Fibroblast of the conjunctiva (primary cell): ENCODE data around the gene SLC4A9.

Experiments
- DNase-seq: peaks from one replicate; pipeline ENCODE4 v3.0.0-alpha.2; 2010; ENCODE audit warnings: low read depth

The SLC4A9 gene

DNA sequence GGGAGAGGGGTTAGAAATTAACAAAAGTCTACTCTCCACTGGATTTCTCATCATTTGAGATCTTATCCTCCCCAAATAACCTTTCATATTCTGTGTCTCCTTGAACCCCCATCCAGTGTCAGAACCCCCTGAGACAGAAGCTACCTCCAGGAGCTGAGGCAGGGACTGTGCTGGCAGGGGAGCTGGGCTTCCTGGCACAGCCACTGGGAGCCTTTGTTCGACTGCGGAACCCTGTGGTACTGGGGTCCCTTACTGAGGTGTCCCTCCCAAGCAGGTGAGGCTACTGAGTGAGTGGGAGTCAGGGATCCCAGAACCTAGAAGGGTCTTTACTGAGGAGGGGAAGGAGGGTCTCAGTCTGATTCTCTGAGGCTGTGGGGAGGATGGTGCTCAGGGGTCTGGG, 1.9 kb downstream of the SLC4A9 start:
- DNase-seq: no peak

DNA sequence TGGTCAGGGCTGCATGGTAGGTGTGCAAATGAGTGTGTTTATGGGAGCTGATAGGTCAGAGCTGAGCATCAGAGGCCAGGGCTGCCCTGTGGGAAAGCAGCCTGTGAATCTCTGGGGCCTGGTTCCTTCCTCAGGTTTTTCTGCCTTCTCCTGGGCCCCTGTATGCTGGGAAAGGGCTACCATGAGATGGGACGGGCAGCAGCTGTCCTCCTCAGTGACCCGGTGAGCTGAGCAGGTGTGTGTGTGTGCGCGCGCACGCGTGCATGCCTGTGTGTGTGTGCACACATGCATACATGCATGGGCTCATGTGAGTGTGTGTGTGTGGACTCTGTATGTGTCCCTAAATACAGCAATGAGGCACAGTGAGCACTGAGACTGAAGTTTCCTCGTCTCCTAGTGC, 2.3 kb downstream of the SLC4A9 start:
- DNase-seq: no peak

DNA sequence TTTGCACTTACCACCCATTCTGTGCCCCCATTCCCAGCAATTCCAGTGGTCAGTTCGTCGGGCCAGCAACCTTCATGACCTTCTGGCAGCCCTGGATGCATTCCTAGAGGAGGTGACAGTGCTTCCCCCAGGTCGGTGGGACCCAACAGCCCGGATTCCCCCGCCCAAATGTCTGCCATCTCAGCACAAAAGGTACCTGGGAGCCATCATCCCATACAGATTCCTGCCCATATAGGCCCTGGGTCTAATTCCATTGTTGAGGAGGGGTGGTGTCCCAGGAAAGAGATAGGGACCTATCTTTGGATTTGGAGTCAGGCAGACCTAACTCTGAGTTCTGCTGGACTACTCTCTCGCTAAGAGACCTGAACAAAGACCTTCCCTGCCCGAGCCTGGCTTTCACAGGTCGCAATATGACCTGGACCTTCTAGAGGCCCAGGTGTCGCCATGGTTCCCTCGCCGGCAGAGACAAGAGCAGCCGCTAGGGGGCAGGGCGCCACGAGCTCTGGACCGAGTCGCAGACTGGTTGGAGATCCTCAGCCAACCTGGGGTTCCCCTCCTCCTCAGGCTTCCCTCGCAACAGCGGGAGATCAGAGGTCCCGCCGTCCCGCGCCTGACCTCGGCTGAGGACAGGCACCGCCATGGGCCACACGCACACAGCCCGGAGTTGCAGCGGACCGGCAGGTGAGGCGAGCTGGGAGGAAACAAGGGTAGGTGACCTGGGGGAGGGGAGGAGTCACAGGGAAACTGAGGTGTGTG, 3.1 kb downstream of the SLC4A9 start:
- DNase-seq: peak; percentile 31

DNA sequence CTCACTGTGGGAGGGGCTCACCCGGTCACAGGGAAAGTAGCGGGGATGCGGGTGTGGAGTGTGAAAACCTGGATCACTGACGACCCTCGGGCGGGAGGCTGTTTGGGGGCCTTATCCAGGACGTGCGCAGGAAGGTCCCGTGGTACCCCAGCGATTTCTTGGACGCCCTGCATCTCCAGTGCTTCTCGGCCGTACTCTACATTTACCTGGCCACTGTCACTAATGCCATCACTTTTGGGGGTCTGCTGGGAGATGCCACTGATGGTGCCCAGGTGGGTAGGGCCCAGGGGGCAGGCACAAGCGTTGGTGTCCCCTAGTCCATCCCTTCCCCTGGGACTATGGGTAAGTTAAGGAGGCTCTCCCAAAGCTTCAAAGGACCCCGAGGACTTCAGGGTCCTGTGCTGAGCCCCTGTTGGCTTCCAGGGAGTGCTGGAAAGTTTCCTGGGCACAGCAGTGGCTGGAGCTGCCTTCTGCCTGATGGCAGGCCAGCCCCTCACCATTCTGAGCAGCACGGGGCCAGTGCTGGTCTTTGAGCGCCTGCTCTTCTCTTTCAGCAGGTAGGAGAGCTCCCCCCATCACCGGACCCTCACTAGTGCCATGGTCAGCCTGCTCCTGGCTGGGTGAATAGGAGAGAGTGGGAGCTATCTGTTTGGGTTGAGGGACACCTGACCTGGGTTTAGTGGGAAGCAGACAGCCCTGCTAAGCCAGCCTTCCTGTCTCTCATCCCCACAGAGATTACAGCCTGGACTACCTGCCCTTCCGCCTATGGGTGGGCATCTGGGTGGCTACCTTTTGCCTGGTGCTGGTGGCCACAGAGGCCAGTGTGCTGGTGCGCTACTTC, 3.9 kb downstream of the SLC4A9 start:
- DNase-seq: no peak

DNA sequence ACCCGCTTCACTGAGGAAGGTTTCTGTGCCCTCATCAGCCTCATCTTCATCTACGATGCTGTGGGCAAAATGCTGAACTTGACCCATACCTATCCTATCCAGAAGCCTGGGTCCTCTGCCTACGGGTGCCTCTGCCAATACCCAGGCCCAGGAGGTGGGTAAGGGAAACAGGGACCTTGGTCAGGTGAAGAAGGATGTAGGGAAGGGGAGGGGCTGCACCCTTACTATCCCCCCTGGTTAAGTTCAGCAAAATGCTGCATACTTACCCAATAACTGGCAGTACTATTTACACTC, 4.4 kb downstream of the SLC4A9 start:
- no peak for DNase-seq

DNA sequence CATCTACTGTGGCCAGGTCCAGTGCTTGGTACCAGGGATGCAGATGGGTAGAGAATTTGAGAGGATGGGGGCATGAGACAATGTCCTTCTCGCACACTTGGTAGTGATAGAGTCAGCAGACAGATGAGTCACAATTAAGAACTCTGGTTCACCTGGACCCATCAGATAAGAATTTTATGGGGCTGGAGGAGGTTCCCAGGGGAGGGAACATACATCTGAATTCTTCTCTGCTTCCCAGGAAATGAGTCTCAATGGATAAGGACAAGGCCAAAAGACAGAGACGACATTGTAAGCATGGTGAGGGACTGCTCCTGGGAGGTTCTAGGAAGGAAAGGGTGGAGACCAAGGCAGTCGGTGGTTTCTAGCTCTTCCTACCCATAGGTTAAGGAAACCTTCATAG, 5.3 kb downstream of the SLC4A9 start:
- DNase-seq: no peak

DNA sequence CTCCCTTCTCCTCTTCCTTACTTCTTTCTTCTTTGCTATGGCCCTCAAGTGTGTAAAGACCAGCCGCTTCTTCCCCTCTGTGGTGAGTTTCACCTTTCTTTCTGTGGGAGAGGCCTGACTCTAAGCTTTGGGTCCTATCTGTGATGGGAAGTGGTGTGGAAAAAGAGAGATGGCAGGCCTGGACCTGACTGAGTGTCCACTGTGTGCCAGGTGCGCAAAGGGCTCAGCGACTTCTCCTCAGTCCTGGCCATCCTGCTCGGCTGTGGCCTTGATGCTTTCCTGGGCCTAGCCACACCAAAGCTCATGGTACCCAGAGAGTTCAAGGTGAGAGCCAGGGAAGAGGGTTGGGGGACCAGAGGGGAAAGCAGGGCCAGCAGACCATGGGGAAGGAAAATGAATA, 5.9 kb downstream of the SLC4A9 start:
- DNase-seq: no peak

DNA sequence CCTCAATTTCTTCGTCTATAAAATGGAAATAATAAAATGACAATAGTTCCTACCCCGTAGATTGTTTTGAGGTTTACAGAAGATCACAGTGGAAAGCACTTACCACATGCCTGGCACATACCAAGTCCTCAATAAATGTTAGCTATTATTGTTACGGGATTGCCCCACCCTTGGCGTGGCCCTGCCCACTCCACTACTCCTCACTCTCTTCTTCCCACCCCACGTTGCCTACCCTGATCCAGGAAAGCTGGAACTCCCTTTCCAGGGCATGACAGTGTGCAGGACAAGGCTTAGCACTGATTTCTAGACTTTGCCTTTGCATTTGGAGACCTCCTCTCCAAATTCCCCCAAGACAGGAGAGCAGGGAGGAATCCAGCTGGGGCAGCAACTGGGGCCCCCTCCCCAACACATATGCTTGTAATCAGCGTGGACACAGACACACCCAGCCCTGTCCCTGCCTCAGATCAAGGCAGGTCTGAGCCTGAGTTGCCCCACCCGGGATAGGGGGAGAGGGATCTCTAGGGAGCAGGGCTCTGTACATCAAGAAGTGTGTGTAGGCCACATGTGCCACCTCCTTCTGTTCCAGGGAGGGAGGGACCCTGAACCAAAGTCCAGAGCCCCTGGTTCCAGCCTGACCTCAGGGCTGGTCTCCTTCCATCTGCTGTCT, 6.7 kb downstream of the SLC4A9 start:
- no peak for DNase-seq

DNA sequence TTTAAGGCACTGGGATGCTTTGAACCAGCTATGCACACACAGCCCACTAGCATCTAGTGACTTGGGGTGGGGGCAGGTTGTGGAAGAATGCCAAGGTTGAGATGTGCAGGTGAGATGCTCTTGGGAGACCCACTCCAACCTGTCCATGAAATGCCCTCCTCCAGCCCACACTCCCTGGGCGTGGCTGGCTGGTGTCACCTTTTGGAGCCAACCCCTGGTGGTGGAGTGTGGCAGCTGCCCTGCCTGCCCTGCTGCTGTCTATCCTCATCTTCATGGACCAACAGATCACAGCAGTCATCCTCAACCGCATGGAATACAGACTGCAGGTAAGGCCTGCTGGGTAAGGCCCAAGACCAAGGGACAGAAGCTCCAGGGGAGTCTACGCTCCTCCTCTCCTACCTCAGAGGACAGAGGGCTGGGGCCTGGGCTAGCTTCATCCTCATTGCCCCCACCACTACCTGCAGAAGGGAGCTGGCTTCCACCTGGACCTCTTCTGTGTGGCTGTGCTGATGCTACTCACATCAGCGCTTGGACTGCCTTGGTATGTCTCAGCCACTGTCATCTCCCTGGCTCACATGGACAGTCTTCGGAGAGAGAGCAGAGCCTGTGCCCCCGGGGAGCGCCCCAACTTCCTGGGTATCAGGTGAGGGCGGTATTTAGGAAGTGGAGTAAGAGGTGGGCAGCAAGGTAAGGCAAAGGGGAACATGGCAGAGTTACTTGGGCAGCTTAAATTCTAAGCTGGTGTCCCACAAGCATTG, 7.4 kb downstream of the SLC4A9 start:
- no peak for DNase-seq

DNA sequence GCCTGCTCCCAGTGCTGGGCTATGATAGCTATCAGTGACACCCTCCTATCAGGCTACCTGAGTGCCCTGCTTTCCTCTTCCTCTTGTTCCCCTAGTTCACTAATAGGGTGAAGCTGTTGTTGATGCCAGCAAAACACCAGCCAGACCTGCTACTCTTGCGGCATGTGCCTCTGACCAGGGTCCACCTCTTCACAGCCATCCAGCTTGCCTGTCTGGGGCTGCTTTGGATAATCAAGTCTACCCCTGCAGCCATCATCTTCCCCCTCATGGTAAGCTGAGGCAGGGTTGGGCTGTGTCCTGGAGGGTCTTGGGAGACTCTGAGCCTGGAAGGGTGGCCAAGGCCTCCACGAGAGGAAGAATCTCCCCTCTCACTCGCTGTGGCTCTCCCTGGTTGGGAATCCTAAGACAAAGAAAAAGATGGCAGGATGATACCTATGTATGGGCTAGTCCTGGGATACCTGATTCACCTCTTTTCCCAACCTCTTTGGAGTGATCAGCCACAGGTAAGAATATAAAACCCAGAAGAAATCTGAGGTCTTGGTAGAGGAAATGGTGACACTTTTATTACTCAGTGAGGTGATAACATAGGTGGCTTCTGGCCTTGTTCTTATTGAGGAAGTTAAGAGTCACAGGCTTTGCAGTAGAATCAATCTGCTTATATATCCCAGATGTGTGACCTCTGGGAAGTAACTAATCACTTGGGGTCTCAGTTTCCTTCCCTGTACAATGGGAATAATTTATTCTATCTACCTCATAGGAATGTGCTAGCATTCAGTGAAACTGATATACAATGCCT, 11.6 kb downstream of the SLC4A9 start:
- no peak for DNase-seq

DNA sequence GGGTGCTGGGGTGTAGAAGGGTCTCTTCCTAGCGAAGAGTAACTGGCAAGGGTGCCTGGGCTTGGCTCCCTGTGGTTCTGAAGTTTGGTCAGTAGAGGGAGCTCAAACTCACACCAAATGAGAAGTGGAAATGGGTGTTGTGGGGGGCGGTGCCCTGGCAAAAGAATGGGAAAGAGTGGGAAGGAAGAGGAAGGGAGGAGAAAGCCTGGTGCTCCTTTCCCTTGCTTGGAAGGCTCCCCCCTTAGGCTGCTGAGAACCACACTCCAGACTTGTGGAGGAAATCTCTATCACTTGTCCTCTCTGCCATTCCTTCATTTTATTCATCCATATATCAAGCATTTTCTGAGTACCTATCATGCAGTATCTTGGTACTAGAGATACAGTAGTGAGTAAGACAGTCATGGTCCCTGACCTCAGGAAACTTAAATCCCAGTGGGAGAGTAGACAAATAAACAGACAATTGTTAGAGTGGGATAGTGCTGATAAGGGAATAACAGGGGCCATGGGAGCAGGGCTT, 13.0 kb downstream of the SLC4A9 start:
- DNase-seq: peak; percentile 61

DNA sequence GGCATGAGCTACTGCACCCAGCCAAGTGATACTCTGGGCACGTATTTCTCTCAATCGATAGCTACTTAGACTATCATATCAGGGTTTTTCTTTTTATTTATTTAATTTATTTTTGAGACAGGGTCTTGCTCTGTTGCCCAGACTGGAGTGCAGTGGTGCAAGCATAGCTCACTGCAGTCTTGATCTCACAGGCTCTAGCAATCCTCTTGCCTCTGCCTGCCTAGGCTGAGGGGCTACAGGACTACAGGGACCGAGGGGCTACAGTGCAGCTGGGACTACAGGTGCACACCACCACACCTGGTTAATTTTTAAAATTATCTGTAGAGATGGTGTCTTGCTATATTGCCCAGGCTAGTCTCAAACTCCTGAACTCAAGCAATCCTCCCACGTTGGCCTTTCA, 21.4 kb downstream of the SLC4A9 start:
- DNase-seq: no peak

DNA sequence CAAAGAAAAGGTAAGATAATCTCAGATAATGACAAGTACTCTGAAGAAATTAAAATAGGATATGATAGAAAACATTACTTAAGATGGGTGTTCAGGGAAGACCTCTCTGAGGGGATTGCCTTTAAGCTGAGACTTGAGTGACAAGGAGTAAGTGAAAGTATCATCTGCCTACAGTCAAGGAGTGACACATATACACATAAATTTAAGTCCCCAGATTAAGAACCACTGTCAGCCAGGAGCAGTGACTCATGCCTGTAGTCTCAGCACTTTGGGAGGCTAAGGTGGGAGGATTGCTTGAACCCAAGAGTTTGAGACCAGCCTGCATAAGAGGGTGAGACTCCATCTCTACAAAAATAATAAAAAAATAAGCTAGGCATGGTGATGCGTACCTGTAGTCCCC, 22.0 kb downstream of the SLC4A9 start:
- DNase-seq: no peak

DNA sequence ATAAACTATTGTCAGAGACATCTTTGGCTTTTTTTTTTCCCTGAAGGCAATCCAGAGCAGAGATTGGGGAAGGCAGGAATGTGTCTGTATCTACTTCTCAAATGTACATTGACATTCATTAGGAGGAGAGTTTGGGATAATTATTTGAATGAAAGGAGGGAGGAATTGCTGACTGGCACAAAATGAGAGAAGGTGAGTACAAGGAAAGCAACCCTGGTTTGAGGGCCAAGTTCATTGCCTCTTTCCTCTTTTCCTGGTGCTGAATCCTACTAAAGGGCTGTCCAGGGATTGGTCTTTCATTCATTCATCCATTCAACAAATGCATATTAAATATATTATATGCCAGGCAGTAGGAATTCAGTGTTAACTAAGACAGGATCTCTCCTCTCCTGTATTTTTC, 22.9 kb downstream of the SLC4A9 start:
- DNase-seq: no peak

DNA sequence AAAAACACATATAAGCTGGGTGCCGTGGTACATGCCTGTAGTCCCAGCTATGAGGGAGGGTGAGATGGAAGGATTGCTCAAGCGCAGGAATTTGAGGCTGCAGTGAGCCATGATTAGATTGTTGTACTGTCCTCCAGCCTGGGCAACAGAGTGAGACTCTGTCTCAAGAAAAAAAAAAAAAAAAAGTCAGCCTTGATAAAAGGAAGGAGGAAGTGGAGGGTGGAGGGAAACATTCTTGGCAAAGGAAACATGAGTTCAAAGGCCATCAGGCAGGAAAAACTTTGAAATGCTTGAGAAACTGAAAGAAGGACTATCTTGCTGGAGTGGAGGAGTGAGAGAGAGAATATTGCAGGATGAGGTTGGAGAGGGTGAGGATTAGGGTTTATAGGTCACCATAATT, 23.3 kb downstream of the SLC4A9 start:
- DNase-seq: no peak

DNA sequence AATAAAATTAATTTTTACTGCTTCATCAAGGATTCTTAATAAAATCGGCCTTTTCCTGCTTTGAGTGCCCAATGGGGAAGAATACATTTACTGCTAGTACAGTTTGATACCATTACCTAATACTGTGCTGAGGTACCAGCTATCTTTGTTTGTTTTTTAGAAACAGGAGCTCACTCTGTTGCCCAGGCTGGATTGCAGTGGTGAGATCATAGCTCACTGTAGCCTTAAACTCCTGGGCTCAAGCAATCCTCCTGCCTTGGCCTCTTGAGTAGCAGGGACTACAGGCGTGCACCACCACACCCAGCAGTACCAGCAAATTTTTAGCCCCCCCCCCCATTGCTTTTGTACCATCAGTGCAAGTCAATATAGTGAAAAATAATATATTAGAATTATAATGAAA, 28.1 kb downstream of the SLC4A9 start:
- no peak for DNase-seq

DNA sequence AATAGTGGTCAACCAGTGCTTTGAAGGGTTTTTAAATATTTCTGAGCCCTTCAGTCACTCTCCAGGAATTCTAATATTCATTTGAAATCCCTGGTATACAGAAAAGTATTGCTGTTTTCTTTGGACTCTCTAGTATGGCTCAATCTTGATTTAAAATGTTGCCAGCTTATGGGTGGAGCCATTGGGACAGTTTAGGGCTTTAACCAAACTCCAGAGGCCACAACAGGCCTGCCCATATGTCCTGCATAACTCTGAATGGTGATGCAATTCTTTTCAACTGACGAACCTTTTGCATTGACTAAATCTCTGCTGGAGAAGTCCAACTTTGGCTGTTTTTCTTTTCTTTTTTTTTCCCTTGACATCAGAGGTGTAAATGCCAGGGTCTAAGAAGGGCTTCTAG, 31.3 kb downstream of the SLC4A9 start:
- peak; percentile 67 for DNase-seq

DNA sequence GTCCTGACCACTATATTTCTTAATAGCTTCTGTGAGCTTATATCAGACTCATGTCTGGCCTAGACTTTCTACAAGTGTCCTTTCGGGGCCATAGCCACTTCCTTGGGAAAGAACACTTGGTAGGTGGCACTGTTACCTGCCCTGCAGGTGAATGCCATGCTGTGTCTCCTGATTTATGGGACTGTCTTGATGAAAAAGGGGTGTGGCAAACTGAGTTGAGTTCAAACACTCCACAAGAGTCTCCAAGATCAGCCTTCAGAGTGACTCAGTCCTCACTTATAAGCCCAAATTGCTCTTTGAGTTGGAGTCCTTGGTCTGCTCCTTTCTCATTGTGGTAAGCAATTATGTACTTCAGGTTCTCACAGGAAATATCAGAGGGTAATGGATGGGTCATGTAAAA, 31.7 kb downstream of the SLC4A9 start:
- DNase-seq: no peak

DNA sequence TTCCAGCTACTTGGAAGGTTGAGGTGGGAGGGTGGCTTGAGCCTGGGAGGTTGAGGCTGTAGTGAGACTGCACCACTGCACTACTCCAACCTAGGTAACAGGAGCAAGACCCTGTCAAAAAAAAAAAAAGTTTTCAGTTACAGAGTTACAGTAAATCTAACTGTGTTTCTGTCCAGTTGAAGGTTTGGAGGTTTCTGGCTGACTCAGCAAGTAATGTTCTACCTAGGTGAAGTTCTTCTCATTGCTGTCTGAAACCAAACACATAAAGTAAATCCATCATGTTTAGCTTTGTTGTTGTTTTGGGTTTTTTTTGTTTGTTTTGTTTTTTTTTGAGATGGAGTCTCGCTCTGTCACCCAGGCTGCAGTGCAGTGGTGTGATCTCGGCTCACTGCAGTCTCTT, 33.7 kb downstream of the SLC4A9 start:
- DNase-seq: no peak

DNA sequence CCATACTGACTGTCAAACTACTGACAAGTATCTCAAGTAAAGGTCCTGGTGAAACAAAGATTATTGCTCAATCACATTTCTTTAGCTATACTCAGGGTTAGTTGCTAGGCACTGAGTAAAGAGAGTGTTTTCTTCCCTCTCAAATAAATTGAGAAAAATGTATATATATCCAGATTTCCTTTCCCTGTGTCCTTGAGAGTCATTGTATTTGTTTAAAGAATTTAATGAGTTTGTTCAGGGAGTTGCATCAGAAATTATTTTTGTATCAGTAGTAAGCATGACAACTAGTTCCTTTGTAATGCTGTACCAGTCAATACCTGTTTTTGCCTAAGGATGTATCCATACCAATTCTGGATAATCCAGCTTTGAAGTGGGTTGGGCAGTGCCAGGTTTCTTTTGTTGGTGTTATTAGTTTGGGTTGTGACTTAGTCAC, 38.4 kb downstream of the SLC4A9 start:
- DNase-seq: no peak

DNA sequence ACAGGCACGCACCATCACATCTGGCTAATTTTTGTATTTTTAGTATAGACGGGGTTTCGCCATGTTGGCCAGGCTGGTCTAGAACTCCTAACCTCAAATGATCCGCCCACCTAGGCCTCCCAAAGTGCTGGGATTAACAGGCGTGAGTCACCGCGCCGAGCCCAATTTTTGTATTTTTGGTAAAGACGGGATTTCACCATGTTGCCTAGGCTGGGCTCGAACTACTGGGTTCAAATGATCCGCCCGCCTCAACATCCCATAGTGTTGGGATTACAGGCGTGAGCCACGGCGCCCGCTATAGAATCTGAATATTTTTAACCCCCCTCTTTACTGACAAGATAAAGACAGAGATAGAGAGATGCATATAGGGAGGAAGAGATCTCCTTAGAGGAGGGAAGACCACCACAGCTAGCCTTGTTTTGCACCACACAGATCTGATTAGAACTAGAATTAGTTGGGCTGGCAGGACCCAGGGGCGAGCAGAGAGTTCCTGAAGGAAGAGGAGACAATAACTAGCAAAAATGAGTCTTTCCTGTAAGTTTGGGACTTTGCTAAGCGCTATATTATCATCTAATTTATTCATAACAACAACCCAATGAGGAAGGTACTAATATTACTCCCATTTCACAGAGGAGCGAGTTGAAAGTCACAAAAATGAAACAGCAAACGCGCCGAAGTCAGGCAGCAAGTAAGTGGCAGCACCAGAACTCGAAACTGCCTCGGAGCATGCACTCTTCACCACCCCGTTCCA, 40.2 kb downstream of the SLC4A9 start:
- DNase-seq: no peak
